ENCODE results near the gene COL4A2.

COL4A2 gene

GRCh38 chr13:110272227-110272626 lies 34.9 kb upstream of the COL4A2 start:
- Histone ChIP-seq H3K27me3 (ENCODE audit: control insufficient read depth in 1 of 2, insufficient read depth in 2 of 2, low read length in 2 of 2) (no peaks in the 10 kb centered on the region), H3K4me1 (ENCODE audit: control insufficient read depth in 1 of 2, insufficient read depth in 2 of 2, low read length in 2 of 2) (no peaks in the 10 kb centered on the region), H3K9ac (ENCODE audit: low read depth in 1 of 2, low read length in 2 of 2) (no peak overlapping the region), H3K36me3 (ENCODE audit: control insufficient read depth in 1 of 2, insufficient read depth in 2 of 2, low read length in 2 of 2) (no peaks in the 10 kb centered on the region), H3K27ac (ENCODE audit: low read depth, low read length) (no peak overlapping the region), H3K9me3 (ENCODE audit: control insufficient read depth in 1 of 2, low read length in 2 of 2) (no peaks in the 10 kb centered on the region), H3K4me3 (ENCODE audit: low read depth in 1 of 2, low read length in 2 of 2) (no peak overlapping the region)

DNA sequence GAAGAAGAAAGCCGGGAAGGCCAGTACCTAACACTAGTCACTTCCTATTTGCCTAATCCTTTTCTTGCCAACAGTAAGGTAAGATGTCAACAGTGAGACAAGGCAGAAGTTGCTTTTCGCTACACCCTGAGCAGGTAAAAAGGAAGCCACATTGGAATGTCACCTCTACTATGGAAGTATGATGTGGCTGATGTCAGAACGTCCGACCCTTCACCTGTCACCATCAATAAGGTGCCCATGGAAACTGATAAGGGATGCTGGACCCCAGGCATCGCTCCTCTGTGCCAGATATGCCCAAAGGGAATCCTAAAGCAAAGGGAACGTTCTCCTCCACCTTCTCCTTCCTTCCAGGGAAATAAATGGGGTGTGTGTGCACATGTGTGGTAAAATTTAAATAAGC lies 34.4 kb upstream of the COL4A2 start:
- Histone ChIP-seq H3K4me3 (ENCODE audit: low read depth in 1 of 2, low read length in 2 of 2) (no peak overlapping the region), H3K36me3 (ENCODE audit: control insufficient read depth in 1 of 2, insufficient read depth in 2 of 2, low read length in 2 of 2) (no peaks in the 10 kb centered on the region), H3K9ac (ENCODE audit: low read depth in 1 of 2, low read length in 2 of 2) (no peak overlapping the region), H3K9me3 (ENCODE audit: control insufficient read depth in 1 of 2, low read length in 2 of 2) (no peaks in the 10 kb centered on the region), H3K4me1 (ENCODE audit: control insufficient read depth in 1 of 2, insufficient read depth in 2 of 2, low read length in 2 of 2) (no peaks in the 10 kb centered on the region), H3K27me3 (ENCODE audit: control insufficient read depth in 1 of 2, insufficient read depth in 2 of 2, low read length in 2 of 2) (no peaks in the 10 kb centered on the region), H3K27ac (ENCODE audit: low read depth, low read length) (no peak overlapping the region)

- Histone ChIP-seq H3K9ac (ENCODE audit: low read depth in 1 of 2, low read length in 2 of 2) (no peak overlapping the region), H3K4me3 (ENCODE audit: low read depth in 1 of 2, low read length in 2 of 2) (no peak overlapping the region), H3K27ac (ENCODE audit: low read depth, low read length) (no peak overlapping the region), H3K9me3 (ENCODE audit: control insufficient read depth in 1 of 2, low read length in 2 of 2) (no peaks in the 10 kb centered on the region), H3K27me3 (ENCODE audit: control insufficient read depth in 1 of 2, insufficient read depth in 2 of 2, low read length in 2 of 2) (no peaks in the 10 kb centered on the region), H3K4me1 (ENCODE audit: control insufficient read depth in 1 of 2, insufficient read depth in 2 of 2, low read length in 2 of 2) (no peaks in the 10 kb centered on the region), H3K36me3 (ENCODE audit: control insufficient read depth in 1 of 2, insufficient read depth in 2 of 2, low read length in 2 of 2) (no peaks in the 10 kb centered on the region)
Observed at GRCh38 chr13:110273254-110273653, 33.8 kb upstream of the COL4A2 start.

DNA sequence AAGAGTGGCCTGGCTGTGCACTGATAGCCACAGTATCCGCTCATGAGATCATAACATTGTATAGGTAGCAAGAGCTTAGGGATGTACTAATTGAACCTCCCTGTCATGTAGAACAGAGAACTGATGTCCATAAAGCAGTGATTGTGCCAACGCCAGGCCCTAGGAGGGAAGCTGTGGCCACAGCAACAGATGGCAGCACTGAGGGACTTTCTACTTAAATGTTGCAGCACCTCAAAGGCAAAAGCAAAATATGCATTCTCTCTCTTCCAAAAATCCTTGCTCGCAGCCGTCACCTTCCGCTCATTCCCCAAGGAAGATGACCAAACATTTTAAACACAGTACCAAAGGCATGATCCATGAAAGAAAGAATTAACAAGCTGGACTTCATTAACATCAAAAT lies 32.4 kb upstream of the COL4A2 start:
- Histone ChIP-seq H3K36me3 (ENCODE audit: control insufficient read depth in 1 of 2, insufficient read depth in 2 of 2, low read length in 2 of 2) (no peaks in the 10 kb centered on the region), H3K9ac (ENCODE audit: low read depth in 1 of 2, low read length in 2 of 2) (no peak overlapping the region), H3K4me3 (ENCODE audit: low read depth in 1 of 2, low read length in 2 of 2) (no peak overlapping the region), H3K27ac (ENCODE audit: low read depth, low read length) (no peak overlapping the region), H3K27me3 (ENCODE audit: control insufficient read depth in 1 of 2, insufficient read depth in 2 of 2, low read length in 2 of 2) (no peaks in the 10 kb centered on the region), H3K9me3 (ENCODE audit: control insufficient read depth in 1 of 2, low read length in 2 of 2) (no peaks in the 10 kb centered on the region), H3K4me1 (ENCODE audit: control insufficient read depth in 1 of 2, insufficient read depth in 2 of 2, low read length in 2 of 2) (no peaks in the 10 kb centered on the region)

GRCh38 chr13:110275931-110276552 lies 31.0 kb upstream of the COL4A2 start:
- H3K27me3 ChIP-seq (ENCODE audit: control insufficient read depth in 1 of 2, insufficient read depth in 2 of 2, low read length in 2 of 2) = no peaks in the 10 kb centered on the region
- H3K4me1 ChIP-seq (ENCODE audit: control insufficient read depth in 1 of 2, insufficient read depth in 2 of 2, low read length in 2 of 2) = no peaks in the 10 kb centered on the region
- H3K27ac ChIP-seq (ENCODE audit: low read depth, low read length) = no peak overlapping the region
- no peak overlapping the region for H3K9ac ChIP-seq (ENCODE audit: low read depth in 1 of 2, low read length in 2 of 2)
- H3K36me3 ChIP-seq (ENCODE audit: control insufficient read depth in 1 of 2, insufficient read depth in 2 of 2, low read length in 2 of 2) = no peaks in the 10 kb centered on the region
- H3K4me3 ChIP-seq (ENCODE audit: low read depth in 1 of 2, low read length in 2 of 2) = no peak overlapping the region
- H3K9me3 ChIP-seq (ENCODE audit: control insufficient read depth in 1 of 2, low read length in 2 of 2) = no peaks in the 10 kb centered on the region

- Histone ChIP-seq H3K4me1 (ENCODE audit: control insufficient read depth in 1 of 2, insufficient read depth in 2 of 2, low read length in 2 of 2) (no peaks in the 10 kb centered on the region), H3K27me3 (ENCODE audit: control insufficient read depth in 1 of 2, insufficient read depth in 2 of 2, low read length in 2 of 2) (no peaks in the 10 kb centered on the region), H3K36me3 (ENCODE audit: control insufficient read depth in 1 of 2, insufficient read depth in 2 of 2, low read length in 2 of 2) (no peaks in the 10 kb centered on the region), H3K9ac (ENCODE audit: low read depth in 1 of 2, low read length in 2 of 2) (no peak overlapping the region), H3K9me3 (ENCODE audit: control insufficient read depth in 1 of 2, low read length in 2 of 2) (no peaks in the 10 kb centered on the region), H3K4me3 (ENCODE audit: low read depth in 1 of 2, low read length in 2 of 2) (no peak overlapping the region), H3K27ac (ENCODE audit: low read depth, low read length) (no peak overlapping the region)
Observed at GRCh38 chr13:110276553-110276950, 30.5 kb upstream of the COL4A2 start.

DNA sequence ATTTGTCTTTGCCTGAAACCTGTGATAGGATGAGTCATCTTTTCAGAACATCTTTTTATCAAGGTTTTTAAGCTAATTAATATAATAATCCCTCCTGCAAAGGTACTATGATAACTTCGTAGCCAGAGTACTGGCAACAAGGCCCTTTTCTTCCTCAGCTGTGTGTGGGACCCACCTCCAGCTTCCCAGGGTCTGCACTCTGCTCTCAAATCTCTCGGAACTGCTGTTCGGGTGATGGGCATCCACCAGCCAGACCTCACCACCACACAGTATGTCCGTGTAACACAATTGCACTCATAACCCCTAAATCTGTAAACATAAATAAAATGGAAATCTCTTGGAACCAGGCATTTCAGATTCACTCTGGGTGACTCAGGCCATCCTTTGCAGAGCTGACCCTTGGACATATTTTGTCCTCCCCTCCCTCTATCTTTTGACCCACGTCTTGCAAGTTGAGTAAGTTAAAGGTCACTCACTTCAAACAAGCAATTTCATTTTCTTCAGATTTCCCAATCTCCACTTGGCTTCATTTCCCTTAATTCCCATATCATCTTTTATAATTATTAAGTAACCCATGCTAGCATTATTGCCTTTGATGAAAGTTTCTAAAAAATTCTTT lies 29.6 kb upstream of the COL4A2 start:
- no peaks in the 10 kb centered on the region for H3K4me1 ChIP-seq (ENCODE audit: control insufficient read depth in 1 of 2, insufficient read depth in 2 of 2, low read length in 2 of 2)
- H3K9ac ChIP-seq (ENCODE audit: low read depth in 1 of 2, low read length in 2 of 2) = no peak overlapping the region
- no peaks in the 10 kb centered on the region for H3K27me3 ChIP-seq (ENCODE audit: control insufficient read depth in 1 of 2, insufficient read depth in 2 of 2, low read length in 2 of 2)
- H3K9me3 ChIP-seq (ENCODE audit: control insufficient read depth in 1 of 2, low read length in 2 of 2) = no peaks in the 10 kb centered on the region
- H3K36me3 ChIP-seq (ENCODE audit: control insufficient read depth in 1 of 2, insufficient read depth in 2 of 2, low read length in 2 of 2) = no peaks in the 10 kb centered on the region
- no peak overlapping the region for H3K4me3 ChIP-seq (ENCODE audit: low read depth in 1 of 2, low read length in 2 of 2)
- H3K27ac ChIP-seq (ENCODE audit: low read depth, low read length) = peak overlapping the region; percentile 24

DNA sequence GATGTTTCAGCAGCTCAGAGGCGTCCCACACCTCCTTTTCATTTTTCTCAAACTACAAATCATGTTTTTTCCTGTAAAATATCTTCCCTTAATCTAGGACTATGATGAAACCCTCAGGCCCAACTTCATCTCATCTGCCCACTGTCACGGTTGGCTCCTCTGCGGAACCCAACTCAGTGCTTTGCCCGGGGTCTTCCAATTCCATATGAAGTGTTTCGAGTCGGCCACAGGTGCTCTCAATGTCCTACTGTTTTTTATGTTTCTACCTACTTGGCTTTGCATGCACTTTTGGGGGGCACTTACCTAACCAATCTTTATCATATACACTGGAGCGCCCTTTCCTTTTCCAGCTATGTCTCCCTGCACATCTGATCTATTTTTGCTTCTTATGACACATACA lies 28.2 kb upstream of the COL4A2 start:
- H3K27me3 ChIP-seq (ENCODE audit: control insufficient read depth in 1 of 2, insufficient read depth in 2 of 2, low read length in 2 of 2) = no peaks in the 10 kb centered on the region
- H3K9ac ChIP-seq (ENCODE audit: low read depth in 1 of 2, low read length in 2 of 2) = no peak overlapping the region

GRCh38 chr13:110279684-110280083 lies 27.4 kb upstream of the COL4A2 start:
- Histone ChIP-seq H3K9ac (ENCODE audit: low read depth in 1 of 2, low read length in 2 of 2) (no peak overlapping the region), H3K4me1 (ENCODE audit: control insufficient read depth in 1 of 2, insufficient read depth in 2 of 2, low read length in 2 of 2) (peaks cover 0 to 10% of the 10 kb centered on the region in 2 donors), H3K27ac (ENCODE audit: low read depth, low read length) (no peak overlapping the region), H3K9me3 (ENCODE audit: control insufficient read depth in 1 of 2, low read length in 2 of 2) (no peaks in the 10 kb centered on the region), H3K4me3 (ENCODE audit: low read depth in 1 of 2, low read length in 2 of 2) (no peak overlapping the region), H3K27me3 (ENCODE audit: control insufficient read depth in 1 of 2, insufficient read depth in 2 of 2, low read length in 2 of 2) (no peaks in the 10 kb centered on the region), H3K36me3 (ENCODE audit: control insufficient read depth in 1 of 2, insufficient read depth in 2 of 2, low read length in 2 of 2) (no peaks in the 10 kb centered on the region)

More for the DNA sequence above, 28.2 kb upstream of the COL4A2 start:
- Histone ChIP-seq H3K4me3 (ENCODE audit: low read depth in 1 of 2, low read length in 2 of 2) (no peak overlapping the region), H3K36me3 (ENCODE audit: control insufficient read depth in 1 of 2, insufficient read depth in 2 of 2, low read length in 2 of 2) (no peaks in the 10 kb centered on the region), H3K27ac (ENCODE audit: low read depth, low read length) (no peak overlapping the region), H3K9me3 (ENCODE audit: control insufficient read depth in 1 of 2, low read length in 2 of 2) (no peaks in the 10 kb centered on the region), H3K4me1 (ENCODE audit: control insufficient read depth in 1 of 2, insufficient read depth in 2 of 2, low read length in 2 of 2) (peaks cover 0 to 7% of the 10 kb centered on the region in 2 donors)

DNA sequence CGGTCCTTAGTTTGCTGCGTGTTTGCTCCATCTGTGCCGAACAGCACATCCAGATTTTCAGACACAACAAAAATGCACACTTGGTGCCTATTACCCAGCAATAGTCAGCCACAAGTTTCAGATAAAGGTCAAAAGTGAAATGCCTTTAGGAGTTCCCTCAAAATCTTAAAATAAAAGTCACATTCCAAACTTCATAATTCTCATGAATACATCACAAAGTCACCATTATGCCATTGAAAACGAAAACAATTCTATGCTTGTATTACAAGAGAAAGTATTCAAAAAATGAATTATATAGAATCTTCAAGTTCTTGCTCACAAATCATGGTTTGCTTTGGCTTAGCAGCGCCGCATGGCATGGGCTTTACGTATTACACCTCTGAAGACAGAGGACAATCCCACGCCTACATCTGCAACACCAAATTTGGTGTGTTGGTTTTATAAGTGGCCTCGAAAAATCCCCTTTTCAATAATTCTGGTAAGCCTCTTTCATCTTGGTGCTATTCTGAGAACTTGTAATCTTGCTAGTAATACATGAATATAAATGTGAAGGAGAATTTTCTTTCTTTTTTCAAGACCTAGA lies 26.8 kb upstream of the COL4A2 start:
- Histone ChIP-seq H3K36me3 (ENCODE audit: control insufficient read depth in 1 of 2, insufficient read depth in 2 of 2, low read length in 2 of 2) (no peaks in the 10 kb centered on the region), H3K27ac (ENCODE audit: low read depth, low read length) (no peak overlapping the region), H3K4me1 (ENCODE audit: control insufficient read depth in 1 of 2, insufficient read depth in 2 of 2, low read length in 2 of 2) (peaks cover 0 to 12% of the 10 kb centered on the region in 2 donors), H3K4me3 (ENCODE audit: low read depth in 1 of 2, low read length in 2 of 2) (no peak overlapping the region), H3K9ac (ENCODE audit: low read depth in 1 of 2, low read length in 2 of 2) (no peak overlapping the region), H3K9me3 (ENCODE audit: control insufficient read depth in 1 of 2, low read length in 2 of 2) (no peaks in the 10 kb centered on the region), H3K27me3 (ENCODE audit: control insufficient read depth in 1 of 2, insufficient read depth in 2 of 2, low read length in 2 of 2) (no peaks in the 10 kb centered on the region)
